NK-92 (cell line): ENCODE measurements around the gene KIF14.

Experiments used
- DNase-seq: peaks from one replicate; lab custom pipeline; 2025; ENCODE audit not compliant: unreplicated experiment; lab: John Stamatoyannopoulos, UW

KIF14 gene, protein sequence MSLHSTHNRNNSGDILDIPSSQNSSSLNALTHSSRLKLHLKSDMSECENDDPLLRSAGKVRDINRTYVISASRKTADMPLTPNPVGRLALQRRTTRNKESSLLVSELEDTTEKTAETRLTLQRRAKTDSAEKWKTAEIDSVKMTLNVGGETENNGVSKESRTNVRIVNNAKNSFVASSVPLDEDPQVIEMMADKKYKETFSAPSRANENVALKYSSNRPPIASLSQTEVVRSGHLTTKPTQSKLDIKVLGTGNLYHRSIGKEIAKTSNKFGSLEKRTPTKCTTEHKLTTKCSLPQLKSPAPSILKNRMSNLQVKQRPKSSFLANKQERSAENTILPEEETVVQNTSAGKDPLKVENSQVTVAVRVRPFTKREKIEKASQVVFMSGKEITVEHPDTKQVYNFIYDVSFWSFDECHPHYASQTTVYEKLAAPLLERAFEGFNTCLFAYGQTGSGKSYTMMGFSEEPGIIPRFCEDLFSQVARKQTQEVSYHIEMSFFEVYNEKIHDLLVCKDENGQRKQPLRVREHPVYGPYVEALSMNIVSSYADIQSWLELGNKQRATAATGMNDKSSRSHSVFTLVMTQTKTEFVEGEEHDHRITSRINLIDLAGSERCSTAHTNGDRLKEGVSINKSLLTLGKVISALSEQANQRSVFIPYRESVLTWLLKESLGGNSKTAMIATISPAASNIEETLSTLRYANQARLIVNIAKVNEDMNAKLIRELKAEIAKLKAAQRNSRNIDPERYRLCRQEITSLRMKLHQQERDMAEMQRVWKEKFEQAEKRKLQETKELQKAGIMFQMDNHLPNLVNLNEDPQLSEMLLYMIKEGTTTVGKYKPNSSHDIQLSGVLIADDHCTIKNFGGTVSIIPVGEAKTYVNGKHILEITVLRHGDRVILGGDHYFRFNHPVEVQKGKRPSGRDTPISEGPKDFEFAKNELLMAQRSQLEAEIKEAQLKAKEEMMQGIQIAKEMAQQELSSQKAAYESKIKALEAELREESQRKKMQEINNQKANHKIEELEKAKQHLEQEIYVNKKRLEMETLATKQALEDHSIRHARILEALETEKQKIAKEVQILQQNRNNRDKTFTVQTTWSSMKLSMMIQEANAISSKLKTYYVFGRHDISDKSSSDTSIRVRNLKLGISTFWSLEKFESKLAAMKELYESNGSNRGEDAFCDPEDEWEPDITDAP (N-terminal part only)

DNA sequence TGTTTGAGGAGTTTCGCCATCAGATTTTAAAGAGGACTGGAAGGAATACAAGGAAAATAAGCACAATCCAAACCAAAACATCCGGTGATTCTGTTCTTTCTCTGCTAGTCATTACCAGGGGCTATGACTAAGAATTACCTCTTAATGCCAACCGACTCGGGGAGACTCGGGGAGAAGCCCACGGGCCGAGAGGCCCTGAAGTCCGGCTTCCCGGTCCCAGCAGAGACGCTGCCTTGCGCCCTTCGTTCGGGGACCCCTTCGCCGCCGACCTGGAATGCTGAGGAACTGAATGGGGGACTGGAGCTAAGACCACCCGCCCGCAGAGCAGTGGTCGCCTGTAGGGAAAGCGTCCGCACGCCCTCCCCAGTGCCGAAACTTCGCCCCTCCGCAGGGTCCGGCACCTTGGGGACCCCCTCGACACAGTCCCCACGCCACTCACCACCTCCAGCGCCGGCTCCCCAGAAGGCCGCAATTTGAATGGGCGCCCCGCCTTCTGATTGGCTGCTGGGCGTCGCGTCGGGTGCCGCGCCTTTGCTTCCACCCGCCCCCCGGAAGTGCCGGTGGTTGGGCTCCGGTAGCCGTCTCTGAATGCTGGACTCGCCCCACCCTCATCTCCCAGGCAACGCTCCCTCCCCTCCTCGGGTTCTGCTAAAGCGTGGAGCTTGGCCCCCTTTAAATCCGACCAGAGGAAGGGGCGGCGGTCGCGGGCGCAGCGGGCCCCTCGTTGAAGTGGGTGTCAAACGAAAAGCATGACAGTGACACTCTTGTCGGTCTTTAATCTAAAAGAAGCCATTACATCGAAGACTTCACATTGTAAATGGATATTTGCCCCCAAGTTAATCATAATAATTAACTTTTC, at the start of gene KIF14:
TSS of gene KIF14 (minus strand) at position 479 of the 859 bp plus-strand sequence. CDS start 2,028 bp downstream, outside the sequence.
- DNase-seq = peak; percentile 76

GRCh38 chr1:200669314-200670241, 49.0 kb upstream of the KIF14 start, which contains the start of gene DDX59:
DDX59 (minus strand) TSS chr1:200669907; CDS start chr1:200666740, 3,167 bp downstream.
- DNase-seq = peak; percentile 20

DNA sequence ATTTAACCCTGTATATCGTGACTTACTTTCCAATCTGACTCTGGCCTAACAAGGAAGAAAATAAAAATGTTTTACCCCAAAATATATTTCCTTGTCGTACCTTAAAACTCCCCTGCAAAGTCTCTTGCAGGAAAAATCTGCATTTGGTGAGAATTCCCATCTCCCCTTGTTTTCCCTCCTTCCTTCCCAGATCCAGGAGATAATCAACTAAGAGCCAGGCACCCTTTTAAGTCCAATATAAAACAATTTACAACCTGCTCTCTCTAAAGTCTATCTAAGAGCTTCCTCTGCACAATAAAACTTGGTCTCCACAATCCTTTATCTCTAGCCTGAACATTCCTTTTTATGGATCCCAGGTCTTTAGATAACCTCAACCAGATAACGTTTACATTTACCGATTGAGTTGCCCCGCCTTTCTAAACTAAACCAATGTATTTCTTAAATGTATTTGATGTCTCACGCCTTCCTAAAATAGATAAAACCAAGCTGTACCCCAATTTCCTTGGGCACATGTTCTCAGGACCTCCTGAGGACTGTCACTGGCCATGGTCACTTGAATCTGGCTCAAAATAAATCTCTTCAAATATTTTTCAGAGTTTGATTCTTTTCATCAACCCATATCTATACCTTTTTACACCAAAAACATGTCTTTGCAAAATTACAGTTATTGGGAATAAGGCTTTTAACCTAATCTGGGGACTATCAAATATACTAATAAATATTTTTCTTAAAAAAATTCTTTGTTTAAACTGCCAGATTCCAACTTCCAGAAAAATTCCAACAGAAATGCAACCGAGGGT, 48.2 kb upstream of the KIF14 start:
- no peak for DNase-seq

GRCh38 chr1:200666309-200666708, 45.8 kb upstream of the KIF14 start:
- no peak for DNase-seq

DNA sequence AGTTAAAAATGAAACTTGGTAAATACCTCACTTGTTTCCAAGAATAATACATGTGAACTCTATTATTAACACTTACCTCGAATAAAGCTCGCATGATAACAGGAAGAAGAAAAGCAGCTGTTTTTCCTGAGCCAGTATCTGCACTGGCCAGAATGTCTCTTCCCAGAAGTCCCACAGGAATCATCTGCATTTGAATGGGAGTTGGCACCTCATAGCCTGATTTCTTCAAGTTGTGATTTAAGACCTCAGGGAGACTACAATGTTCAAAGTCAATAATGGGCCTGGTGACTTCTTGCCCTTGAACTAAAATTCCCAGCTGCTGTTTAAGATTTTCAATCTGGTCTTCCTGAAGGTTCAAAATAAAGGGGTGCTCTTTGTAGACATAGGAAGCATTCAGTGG, 45.3 kb upstream of the KIF14 start:
- DNase-seq = no peak

DNA sequence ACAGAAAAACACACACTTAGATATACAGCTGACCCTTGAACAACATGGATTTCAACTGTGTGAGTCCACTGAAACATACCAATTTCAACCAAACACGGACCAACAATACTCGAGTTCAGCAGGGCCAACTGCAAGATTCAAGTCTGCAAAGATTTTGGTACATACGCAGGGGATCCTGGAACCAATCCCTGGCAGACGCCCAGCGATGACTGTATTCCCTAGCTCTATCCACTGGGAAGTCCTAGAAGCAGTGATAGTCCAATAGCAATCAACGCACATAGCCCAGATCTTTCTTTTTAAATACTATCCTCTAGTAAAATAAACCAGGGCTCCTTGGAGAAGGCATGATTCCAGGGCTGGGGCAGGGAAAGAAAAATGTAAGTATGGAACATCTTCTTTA, 40.2 kb upstream of the KIF14 start:
- no peak for DNase-seq

- no peak for DNase-seq
Observed at GRCh38 chr1:200659269-200659668, 38.7 kb upstream of the KIF14 start.

DNA sequence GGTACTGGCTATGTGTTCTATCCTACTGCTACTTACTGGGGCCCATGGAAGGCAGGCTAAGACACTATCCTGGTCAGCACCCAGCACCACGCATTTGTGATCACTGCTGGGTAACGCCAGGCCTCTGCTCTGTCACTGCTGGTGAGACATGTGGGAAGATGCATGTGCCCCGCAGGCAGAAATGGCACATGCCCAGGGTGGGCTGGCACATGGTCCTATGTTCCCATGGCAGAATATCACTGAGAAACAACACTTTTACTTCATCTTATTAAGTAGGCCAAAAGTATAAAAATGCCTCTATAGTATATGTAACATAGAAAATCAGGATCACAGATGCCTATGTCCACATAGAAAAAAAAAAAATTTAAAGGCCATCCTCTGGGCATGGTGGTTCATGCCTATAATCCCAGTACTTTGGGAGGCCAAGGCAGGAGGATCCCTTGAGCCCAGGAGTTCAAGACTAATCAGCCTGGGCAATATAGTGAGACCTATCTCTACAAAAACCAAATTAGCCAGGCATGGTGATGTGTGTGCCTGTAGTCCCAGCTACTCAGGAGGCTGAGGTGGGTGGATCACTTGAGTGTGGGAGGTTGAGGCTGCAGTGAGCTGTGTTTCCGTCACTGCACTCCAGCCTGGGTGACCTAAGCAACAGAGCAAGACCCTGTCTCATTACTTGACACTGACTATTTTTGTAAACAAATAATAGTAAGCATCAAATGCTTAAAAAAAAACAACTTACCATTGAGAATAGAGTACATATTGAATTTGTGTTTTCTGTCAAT, 37.7 kb upstream of the KIF14 start:
- no peak for DNase-seq

GRCh38 chr1:200654660-200655059, 34.1 kb upstream of the KIF14 start:
- no peak for DNase-seq

GRCh38 chr1:200653022-200653462, 32.5 kb upstream of the KIF14 start:
- no peak for DNase-seq

- no peak for DNase-seq
Observed at GRCh38 chr1:200652378-200652777, 31.8 kb upstream of the KIF14 start.

DNA sequence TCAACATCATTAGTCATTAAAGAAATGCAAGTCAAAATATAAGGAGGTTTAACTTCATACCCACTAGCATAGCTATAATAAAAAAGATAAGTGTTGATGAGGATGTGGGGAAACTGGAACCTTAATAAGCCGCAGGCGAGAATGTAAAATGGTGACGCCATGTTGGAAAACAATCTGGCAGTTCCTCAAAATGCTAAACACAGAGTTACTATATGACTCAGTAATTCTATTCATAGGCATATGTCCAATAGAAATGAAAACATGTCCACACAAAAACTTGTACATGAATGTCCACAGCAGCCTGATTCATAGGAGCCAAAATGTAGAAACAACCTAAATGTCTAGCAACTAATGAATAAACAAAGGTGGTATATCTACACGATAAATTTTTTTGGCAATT, 26.0 kb upstream of the KIF14 start:
- DNase-seq = no peak

DNA sequence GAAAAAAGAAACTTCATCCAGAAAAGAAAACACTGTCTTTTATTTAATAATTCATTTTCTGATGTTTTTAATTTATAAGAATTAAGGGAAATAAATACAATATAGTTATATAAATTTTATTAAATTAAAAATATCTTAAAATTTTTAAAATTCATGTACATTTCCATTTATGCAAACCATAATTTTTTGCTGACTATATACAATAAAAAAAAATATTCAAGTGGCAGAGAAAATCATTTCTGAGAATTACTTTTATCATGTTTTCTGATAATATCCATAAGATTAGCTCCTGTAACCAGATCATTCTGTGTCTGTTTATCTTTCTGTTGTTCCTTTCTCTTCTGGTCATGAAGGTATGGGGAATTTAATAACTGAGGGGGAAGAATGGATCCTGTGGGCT, 23.5 kb upstream of the KIF14 start:
- no peak for DNase-seq

DNA sequence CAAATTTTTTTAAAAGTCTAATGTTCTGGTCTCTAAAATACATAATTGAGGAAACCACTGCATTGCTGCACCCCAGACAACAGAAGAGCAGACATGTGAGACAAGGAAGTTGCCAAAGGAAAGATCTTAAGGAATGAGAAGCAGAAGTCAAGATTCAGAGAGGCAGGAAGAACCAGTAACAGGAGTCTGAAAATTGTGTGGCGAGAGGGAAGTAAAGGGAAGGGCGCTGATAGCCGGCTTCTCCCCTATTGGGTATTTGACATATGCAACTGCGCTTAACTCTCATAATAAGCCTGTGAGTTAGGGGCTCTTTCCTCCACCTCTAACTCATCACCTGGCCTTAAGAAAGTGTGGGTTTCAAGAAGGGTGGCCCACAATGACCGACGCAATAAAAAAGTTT, 21.9 kb upstream of the KIF14 start:
- no peak for DNase-seq

DNA sequence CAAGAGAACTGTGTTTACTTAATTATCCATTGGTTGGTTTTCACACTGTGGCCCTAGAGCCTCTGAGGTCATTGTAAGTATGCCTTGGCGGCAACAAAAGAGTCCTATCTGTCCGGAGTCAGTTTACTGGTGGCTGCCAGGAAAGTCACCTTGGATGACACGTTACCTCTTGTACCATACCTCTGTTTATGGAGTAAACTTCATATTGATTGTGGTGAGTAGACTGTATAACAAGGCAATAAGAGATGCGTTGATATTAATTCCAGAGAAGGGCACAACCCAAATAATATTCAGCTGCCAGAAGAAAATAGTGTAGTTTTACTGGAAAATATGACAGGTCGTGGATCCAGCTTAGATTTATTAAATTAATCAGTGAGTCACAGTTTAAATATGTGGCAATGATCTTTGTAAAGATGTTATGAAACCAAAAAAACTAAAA, 20.4 kb upstream of the KIF14 start:
- no peak for DNase-seq

DNA sequence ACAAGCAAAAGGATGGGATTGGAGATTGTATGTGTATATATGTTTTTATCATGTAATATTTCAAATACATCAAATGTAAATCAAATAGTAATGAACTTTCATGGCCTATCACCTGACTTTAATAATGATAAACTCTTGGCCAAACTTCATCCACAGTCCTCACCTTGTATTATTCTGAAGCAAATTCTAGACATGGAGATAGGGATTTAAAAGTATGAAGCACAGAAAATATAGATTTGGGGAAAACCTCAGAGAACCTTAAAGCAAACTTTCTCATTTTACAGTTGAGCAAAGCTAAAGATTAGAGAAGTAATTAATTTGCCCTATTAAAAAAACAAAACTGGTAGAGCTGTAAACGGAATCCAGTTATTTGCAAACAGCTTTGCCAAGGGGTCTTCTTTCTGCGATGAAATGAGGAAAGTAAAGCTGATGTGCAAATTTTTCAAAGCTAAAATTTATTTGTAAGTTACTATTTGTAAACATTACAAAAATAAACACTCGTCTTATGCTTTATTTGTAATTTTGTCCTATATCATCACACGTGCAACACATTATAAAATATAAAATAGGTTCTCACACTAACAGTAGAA, 19.9 kb upstream of the KIF14 start:
- DNase-seq = no peak

- no peak for DNase-seq
Observed at GRCh38 chr1:200638073-200638472, 17.5 kb upstream of the KIF14 start.
